Measurements from ENCODE around the gene PDGFRB. TPM values are rescaled to one million over a fixed set of nuclear protein-coding genes. Genes with fewer than 3 reads are reported as not detected.

PDGFRB gene
- total and polyA plus RNA-seq, 2 of the 8 experiments (the other 6 are each of a cell fraction or from before 2014, with no cell fraction given): 4.2 to 13.7 TPM

GRCh38 chr5:150159741-150160179 lies 4.1 kb upstream of the PDGFRB start (continued):
- TF ChIP-seq SIRT6 (IDR thresholded peaks at IDR 0.05; ENCODE audit: low read length): no peak
- no peak for TF ChIP-seq CBX8 (IDR thresholded peaks at IDR 0.05; ENCODE audit: borderline replicate concordance, low read depth, low read length)
- TF ChIP-seq HDAC2 (IDR thresholded peaks at IDR 0.05; ENCODE audit: borderline replicate concordance in 1 of 2, low read depth in 2 of 2, low read length in 2 of 2): no peak
- TF ChIP-seq EZH2 (IDR thresholded peaks at IDR 0.05; ENCODE audit: low read depth, low read length, severe bottlenecking): no peak
- TF ChIP-seq SP4 (IDR thresholded peaks at IDR 0.05; ENCODE audit: low read length): no peak

Data from H1 (cell line).